ENCODE measurements around the gene CCDC200. TPM values are rescaled to one million over a fixed set of nuclear protein-coding genes. Genes with fewer than 3 reads are reported as not detected.
A peak's percentile ranks its signal among the peaks of the same experiment; 100 is the strongest.
"Not testable (repeated sequence)": the region's sequence is repeated elsewhere in the genome, so short reads cannot be mapped to it uniquely, and the experiment has no call there.

Gene CCDC200
- total RNA-seq: not detected in 2 replicates
- not detected in 2 replicates for polyA plus RNA-seq
- not detected in 2 replicates for polyA plus RNA-seq (2011; cell fraction: cytosol; rRNA removed)
- polyA plus RNA-seq (2011; cell fraction: nucleus; rRNA removed): 0.20 TPM in 1 of 2 replicates, not detected in the other
- 1.3 and 1.9 TPM in 2 replicates for polyA plus RNA-seq (2012)
- 0.68 TPM in 1 of 2 replicates, not detected in the other for polyA minus RNA-seq
- not detected for polyA minus RNA-seq (2011; cell fraction: cytosol; rRNA and poly(A)+ RNA removed)
- polyA minus RNA-seq (2011; cell fraction: nucleus; rRNA and poly(A)+ RNA removed): not detected in 2 replicates
- Bru-seq, nascent RNA: percentile 4 among the genes with signal in this experiment
- percentile 21 among the genes with signal in this experiment for BruChase-seq, experiment 1, labeled RNA remaining after a 6-hour chase
- percentile 14 among the genes with signal in this experiment for BruChase-seq, experiment 2, labeled RNA remaining after a 2-hour chase
- long read RNA-seq, partial matches to known transcripts: 33 of 50 reads
- long read RNA-seq, other reads (novel, unspliced or antisense): 17 of 50 reads

DNA sequence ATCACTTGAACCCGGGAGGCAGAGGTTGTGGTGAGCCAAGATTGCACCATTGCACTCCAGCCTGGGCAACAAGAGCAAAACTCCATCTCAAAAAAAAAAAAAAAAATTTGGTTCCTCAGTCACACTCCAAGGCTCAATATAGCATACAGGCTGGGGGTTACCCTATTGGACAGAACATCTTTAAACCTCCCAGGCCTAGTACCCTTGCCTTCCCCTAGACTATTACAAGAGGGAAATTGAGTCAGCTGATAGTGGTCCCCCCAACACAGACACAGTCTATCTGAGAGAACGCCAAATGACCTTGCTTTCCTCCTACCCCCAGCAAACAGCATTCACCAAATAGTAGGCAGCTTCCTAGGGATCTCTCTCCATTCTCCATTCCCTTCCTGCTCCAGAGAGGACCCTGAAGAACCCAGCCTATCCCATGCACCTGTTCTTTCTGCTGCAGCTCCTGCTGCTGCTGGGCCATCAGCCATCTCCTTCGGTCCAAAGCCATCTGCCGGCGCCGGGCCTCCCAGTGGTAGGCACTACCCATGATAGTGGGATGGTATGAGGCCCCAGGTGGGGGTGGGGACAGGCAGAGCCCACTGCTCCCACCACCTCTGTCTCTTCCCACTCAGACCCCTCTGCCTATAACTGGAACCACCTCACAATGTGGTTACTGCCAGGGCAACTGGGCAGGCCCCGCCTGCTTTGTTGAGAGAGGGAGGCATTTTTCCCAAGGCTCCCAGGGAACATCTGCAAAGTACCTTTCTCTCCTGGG lies at the start of gene CCDC200:
TSS of gene CCDC200 (minus strand) at position 604 of the 763 bp plus-strand sequence. CDS start at position 535, 69 bp downstream.
- H3K9me1 ChIP-seq (replicated peaks; ENCODE audit: control insufficient read depth, extremely low read depth, insufficient read depth, low read length); FAIRE-seq; POLR2A ChIA-PET; H3K36me3 ChIP-seq (ENCODE audit: control insufficient read depth in 2 of 2, extremely low read depth in 1 of 2, insufficient read depth in 2 of 2, low read length in 2 of 2); H3K4me2 ChIP-seq (ENCODE audit: insufficient read depth, low read length); H2AFZ ChIP-seq (ENCODE audit: low read depth, low read length); CTCF ChIA-PET; H3K9ac ChIP-seq (replicated peaks; ENCODE audit: extremely low read depth, insufficient read depth, low read length); H3K27ac ChIP-seq (ENCODE audit: insufficient read depth, low read depth, low read length); intact Hi-C loops (cut with micrococcal nuclease); DNase-seq (ENCODE audit: low read depth, low spot score); H3K27me3 ChIP-seq (ENCODE audit: control insufficient read depth in 2 of 2, insufficient read depth in 2 of 2, low read length in 2 of 2); H3K9me3 ChIP-seq (replicated peaks; ENCODE audit: control insufficient read depth, insufficient read depth, low read length); H4K20me1 ChIP-seq (replicated peaks; ENCODE audit: control insufficient read depth, extremely low read depth, insufficient read depth, low read length); H3K4me3 ChIP-seq (replicated peaks in 1 of 3; ENCODE audit: insufficient read depth in 1 of 3, low read depth in 1 of 3, low read length in 3 of 3); BruUV-seq (replicated peaks); H3K4me1 ChIP-seq (ENCODE audit: control insufficient read depth, extremely low read depth, insufficient read depth, low read length); dilution Hi-C loops (cut with MboI; ENCODE audit: extremely low pct_ligation_motif_present, low sequenced_read_pairs); H3K79me2 ChIP-seq (ENCODE audit: control insufficient read depth, insufficient read depth, low read length): not testable (repeated sequence)

- FAIRE-seq; dilution Hi-C loops (cut with MboI; ENCODE audit: extremely low pct_ligation_motif_present, low sequenced_read_pairs); CTCF ChIA-PET: not testable (repeated sequence)
Observed at GRCh38 chr17:43272914-43273313, 44.5 kb upstream of the CCDC200 start.

GRCh38 chr17:43272483-43272882 lies 44.1 kb upstream of the CCDC200 start:
- H3K9me1 ChIP-seq (replicated peaks; ENCODE audit: control insufficient read depth, extremely low read depth, insufficient read depth, low read length); H2AFZ ChIP-seq (ENCODE audit: low read depth, low read length); H3K9me3 ChIP-seq (replicated peaks; ENCODE audit: control insufficient read depth, insufficient read depth, low read length); BruUV-seq (replicated peaks); POLR2A ChIA-PET; dilution Hi-C loops (cut with MboI; ENCODE audit: extremely low pct_ligation_motif_present, low sequenced_read_pairs); H3K4me2 ChIP-seq (ENCODE audit: insufficient read depth, low read length); H3K27me3 ChIP-seq (ENCODE audit: control insufficient read depth in 2 of 2, insufficient read depth in 2 of 2, low read length in 2 of 2); H3K79me2 ChIP-seq (ENCODE audit: control insufficient read depth, insufficient read depth, low read length); DNase-seq (ENCODE audit: low read depth, low spot score); CTCF ChIA-PET; H3K9ac ChIP-seq (replicated peaks; ENCODE audit: extremely low read depth, insufficient read depth, low read length); H3K36me3 ChIP-seq (ENCODE audit: control insufficient read depth in 2 of 2, extremely low read depth in 1 of 2, insufficient read depth in 2 of 2, low read length in 2 of 2); H4K20me1 ChIP-seq (replicated peaks; ENCODE audit: control insufficient read depth, extremely low read depth, insufficient read depth, low read length); H3K27ac ChIP-seq (ENCODE audit: insufficient read depth, low read depth, low read length); H3K4me1 ChIP-seq (ENCODE audit: control insufficient read depth, extremely low read depth, insufficient read depth, low read length); intact Hi-C loops (cut with micrococcal nuclease); FAIRE-seq; H3K4me3 ChIP-seq (replicated peaks in 1 of 3; ENCODE audit: insufficient read depth in 1 of 3, low read depth in 1 of 3, low read length in 3 of 3): not testable (repeated sequence)

More at GRCh38 chr17:43272914-43273313, 44.5 kb upstream of the CCDC200 start:
- H3K36me3 ChIP-seq (ENCODE audit: control insufficient read depth in 2 of 2, extremely low read depth in 1 of 2, insufficient read depth in 2 of 2, low read length in 2 of 2); H3K9ac ChIP-seq (replicated peaks; ENCODE audit: extremely low read depth, insufficient read depth, low read length); H3K79me2 ChIP-seq (ENCODE audit: control insufficient read depth, insufficient read depth, low read length); POLR2A ChIA-PET; H3K27ac ChIP-seq (ENCODE audit: insufficient read depth, low read depth, low read length); H3K4me3 ChIP-seq (replicated peaks in 1 of 3; ENCODE audit: insufficient read depth in 1 of 3, low read depth in 1 of 3, low read length in 3 of 3); H3K9me3 ChIP-seq (replicated peaks; ENCODE audit: control insufficient read depth, insufficient read depth, low read length); H3K9me1 ChIP-seq (replicated peaks; ENCODE audit: control insufficient read depth, extremely low read depth, insufficient read depth, low read length); DNase-seq (ENCODE audit: low read depth, low spot score); H4K20me1 ChIP-seq (replicated peaks; ENCODE audit: control insufficient read depth, extremely low read depth, insufficient read depth, low read length); intact Hi-C loops (cut with micrococcal nuclease); H3K4me1 ChIP-seq (ENCODE audit: control insufficient read depth, extremely low read depth, insufficient read depth, low read length); H3K4me2 ChIP-seq (ENCODE audit: insufficient read depth, low read length); H3K27me3 ChIP-seq (ENCODE audit: control insufficient read depth in 2 of 2, insufficient read depth in 2 of 2, low read length in 2 of 2); H2AFZ ChIP-seq (ENCODE audit: low read depth, low read length): not testable (repeated sequence)
- TSS peak; percentile 100 for BruUV-seq (replicated peaks)

All from endothelial cell of umbilical vein (primary cell).